GM12865 (cell line): Measurements from ENCODE around the gene TNIP2.

Source experiments
- DNase-seq: peaks from one replicate; pipeline ENCODE4 v3.0.0; 2010; ENCODE audit warnings: low read depth
- H3K4me3 ChIP-seq: 2 replicates; pipeline ENCODE4 v1.5.1; 2011; ENCODE audit warnings: mild to moderate bottlenecking, low read depth, low read length, control low read depth
- TF ChIP-seq, protein P1 (sequence below): IDR thresholded peaks from 2 replicates; pipeline ENCODE4 v1.5.1; 2011; ENCODE audit warnings: low read length, control low read depth, low read depth, inconsistent platforms; ENCODE audit not compliant: insufficient read depth; ENCODE audit errors: missing control alignments

TNIP2 gene

DNA sequence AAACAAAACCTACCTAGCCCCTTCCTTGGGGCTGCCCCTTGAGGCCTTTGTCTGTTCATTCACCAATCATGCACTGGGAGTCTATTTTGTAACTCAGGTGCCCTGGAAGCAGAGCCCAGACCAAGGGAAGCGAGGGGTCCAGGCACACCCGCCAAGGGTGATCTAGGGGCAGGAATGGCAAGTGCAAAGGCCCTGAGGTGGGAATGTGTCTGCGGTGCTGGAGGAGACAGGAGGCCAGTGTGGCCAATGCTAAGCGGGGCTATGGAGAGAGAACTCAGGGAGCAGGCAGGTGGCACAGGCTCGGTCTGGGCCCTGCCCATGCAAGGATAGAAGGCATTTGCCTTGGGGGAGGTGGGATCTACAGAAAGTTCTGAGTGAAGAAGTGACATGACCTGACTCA, 33.2 kb upstream of the TNIP2 start:
- DNase-seq = no peak
- H3K4me3 ChIP-seq = no peak overlapping the region
- TF ChIP-seq, protein P1, sequence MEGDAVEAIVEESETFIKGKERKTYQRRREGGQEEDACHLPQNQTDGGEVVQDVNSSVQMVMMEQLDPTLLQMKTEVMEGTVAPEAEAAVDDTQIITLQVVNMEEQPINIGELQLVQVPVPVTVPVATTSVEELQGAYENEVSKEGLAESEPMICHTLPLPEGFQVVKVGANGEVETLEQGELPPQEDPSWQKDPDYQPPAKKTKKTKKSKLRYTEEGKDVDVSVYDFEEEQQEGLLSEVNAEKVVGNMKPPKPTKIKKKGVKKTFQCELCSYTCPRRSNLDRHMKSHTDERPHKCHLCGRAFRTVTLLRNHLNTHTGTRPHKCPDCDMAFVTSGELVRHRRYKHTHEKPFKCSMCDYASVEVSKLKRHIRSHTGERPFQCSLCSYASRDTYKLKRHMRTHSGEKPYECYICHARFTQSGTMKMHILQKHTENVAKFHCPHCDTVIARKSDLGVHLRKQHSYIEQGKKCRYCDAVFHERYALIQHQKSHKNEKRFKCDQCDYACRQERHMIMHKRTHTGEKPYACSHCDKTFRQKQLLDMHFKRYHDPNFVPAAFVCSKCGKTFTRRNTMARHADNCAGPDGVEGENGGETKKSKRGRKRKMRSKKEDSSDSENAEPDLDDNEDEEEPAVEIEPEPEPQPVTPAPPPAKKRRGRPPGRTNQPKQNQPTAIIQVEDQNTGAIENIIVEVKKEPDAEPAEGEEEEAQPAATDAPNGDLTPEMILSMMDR = no peak

DNA sequence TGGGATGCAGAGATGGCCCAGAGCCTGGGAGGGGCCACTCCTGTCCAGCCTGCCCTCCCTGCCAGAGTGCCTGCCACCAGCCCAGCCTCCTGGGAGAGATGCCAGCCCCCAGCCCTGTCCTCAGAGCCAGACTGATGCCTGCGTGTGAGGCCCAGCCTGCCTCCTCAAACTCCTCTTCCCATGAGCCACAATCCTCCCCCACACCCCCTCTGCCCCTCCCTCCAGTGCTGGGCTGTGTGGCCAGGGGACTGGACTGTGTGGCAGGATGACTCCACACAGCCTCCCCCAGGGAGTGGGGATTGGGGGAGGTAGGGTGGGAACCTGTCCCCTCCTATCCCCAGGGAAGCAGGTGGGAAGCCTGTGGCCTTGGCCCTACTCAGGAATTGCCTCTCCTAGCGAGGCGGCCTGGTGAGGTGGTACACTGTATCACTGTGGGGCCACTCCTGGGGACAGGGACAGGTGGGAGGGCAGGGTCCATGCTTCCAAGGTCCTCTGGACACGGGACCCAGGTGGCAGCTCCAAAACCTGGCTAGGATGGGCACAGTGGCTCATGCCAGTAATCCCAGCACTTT, 32.5 kb upstream of the TNIP2 start:
- TF ChIP-seq, protein P1 = no peak
- no peak overlapping the region for H3K4me3 ChIP-seq
- DNase-seq = no peak

DNA sequence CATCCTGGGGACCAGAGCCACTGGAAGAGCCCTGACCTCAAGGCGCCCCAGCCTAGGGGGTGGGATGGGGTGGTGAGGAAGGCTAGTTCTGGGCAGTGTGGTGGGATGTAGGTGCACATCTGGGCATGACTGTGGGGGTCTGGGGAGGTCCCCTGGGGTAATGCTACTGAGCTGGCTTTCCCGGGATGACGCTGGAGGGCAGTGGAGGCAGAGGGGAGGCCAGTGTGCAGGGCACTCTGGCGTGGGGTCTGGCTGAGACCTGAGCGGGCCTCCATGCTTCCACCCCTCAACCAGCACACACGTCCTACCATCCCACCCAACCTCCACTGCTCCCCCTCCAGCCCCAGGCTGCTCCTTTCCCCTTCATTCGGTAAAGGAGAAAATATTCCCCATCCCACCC, 32.0 kb upstream of the TNIP2 start:
- TF ChIP-seq, protein P1 = no peak
- H3K4me3 ChIP-seq = no peak overlapping the region; the same call in 1 of the 2 replicates
- DNase-seq = no peak

DNA sequence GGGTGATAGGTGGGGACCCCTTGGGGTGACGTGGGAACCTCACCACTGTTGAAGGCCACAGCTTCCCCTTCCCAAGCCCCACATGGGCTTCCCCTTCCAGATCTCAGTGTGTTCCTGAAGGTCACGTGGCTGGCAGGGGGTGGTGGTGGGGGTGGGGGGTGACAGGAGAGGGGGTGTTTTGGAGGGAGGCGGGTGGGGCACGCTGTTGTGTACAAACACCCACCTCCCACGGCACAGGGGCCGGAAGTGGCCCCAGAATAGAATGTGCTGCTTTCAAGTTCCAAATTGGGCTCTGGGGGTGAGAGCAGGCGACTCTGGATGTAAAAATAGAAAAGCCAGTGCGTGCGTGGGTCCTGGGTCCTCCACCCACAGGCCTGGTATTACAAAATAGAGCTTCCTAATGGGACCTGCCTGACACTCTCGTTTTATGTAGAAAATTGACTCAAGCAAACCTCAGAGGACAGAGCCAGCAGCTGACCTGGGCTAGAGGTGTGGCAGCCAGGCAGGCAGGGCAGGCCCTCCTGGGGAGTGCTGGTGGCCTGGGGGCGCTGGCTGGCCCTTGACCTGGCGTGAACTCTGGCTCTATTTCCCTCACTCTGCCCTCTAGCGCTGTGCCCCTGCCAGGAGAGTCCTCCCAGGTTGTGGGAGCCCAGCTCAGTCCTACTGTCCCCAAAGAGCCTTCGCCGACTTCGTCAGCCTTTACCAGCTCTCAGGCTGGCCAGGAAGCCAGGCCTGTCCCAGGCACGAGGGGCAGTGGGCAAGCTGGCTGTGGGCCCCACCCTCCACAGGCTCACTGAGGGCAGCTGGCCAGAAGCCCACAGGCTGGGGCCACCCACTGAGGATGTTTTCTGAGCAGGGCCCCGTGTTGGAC, 31.3 kb upstream of the TNIP2 start:
- peak overlapping the region; percentile 1; the same call in 1 of the 2 replicates for H3K4me3 ChIP-seq
- peak; percentile 92 for DNase-seq

DNA sequence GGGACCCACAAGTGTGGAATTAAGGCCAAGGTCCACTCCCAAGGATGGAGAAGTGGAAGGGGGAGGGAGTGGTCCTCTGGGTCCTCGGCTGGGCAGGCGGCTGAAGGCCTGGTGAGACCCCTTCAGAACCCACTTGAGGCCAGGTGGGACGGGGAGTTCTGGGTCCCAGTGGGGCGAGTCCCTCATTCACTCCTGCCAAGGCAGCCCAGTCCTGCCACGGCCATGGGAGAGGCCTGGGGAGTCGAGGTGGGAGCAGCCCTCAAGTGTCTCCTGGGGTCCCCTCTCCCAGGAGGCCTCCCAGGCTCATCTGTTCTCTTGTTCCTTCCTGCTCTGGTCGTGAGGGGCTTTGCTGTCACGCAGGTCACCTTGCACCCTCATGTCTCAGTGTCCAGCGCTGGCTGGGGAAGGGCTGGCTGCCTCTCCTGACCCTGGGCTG, 30.7 kb upstream of the TNIP2 start:
- TF ChIP-seq, protein P1 = no peak
- H3K4me3 ChIP-seq = no peak overlapping the region
- DNase-seq = no peak

More for the DNA sequence above, 31.3 kb upstream of the TNIP2 start:
- TF ChIP-seq, protein P1 = peak; percentile 15

DNA sequence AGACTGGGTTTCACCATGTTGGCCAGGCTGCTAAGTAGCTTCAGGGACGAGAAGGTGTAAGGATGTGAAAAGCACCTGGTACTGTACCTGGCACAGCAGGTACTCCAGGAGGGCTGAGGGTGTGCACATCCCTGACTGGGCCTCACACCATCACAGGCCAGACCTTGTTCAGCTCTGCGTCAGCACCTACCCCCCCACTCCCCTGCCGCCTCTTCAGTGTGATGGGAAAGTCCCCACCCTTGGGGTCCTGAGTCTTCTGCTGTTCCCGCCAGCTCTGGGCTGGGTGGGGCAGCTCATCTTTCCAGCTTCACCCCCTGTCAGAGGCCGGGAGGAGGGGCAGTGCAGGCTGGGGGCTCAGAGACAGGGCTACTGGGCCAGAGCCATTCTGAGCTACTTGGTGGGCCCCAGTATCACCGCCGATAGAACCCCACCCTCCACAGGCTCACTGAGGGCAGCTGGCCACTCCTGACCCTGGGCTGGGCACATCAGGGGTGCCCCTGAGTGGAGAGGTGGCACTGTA, 30.1 kb upstream of the TNIP2 start:
- H3K4me3 ChIP-seq = no peak overlapping the region
- TF ChIP-seq, protein P1 = no peak
- peak; percentile 74 for DNase-seq
